ENCODE measurements around the gene SDC4. TPM values are rescaled to one million over a fixed set of nuclear protein-coding genes. Genes with fewer than 3 reads are reported as not detected.
A peak's percentile ranks its signal among the peaks of the same experiment; 100 is the strongest.

The SDC4 gene
- total and polyA plus RNA-seq, 2 experiments from 2014 or later = 28.5 to 39.9 TPM

GRCh38 chr20:45363611-45364492 is 15.6 kb upstream of the SDC4 start:
- Histone ChIP-seq H3K4me3 (peak overlapping the region; percentile 72), H2AFZ (0 out of 2 replicates have a peak overlapping the region, but pooled peaks have one; percentile 61), H4K20me1 (replicated peaks; ENCODE audit: insufficient read depth) (0 out of 2 replicates have a peak, but pooled peaks cover 9% of the 10 kb centered on the region), H3K9me2 (ENCODE audit: insufficient read depth) (no peaks in the 10 kb centered on the region), H3K36me3 (ENCODE audit: insufficient read depth) (no peaks in the 10 kb centered on the region), H3K4me2 (peak overlapping the region; percentile 73), H3K27ac (ENCODE audit: low read depth) (no peak overlapping the region), H3K27me3 (ENCODE audit: insufficient read depth) (no peaks in the 10 kb centered on the region), H3K79me2 (replicated peaks; ENCODE audit: insufficient read depth) (peaks cover 14% of the 10 kb centered on the region), H3K4me1 (ENCODE audit: insufficient read depth) (peaks cover 11% of the 10 kb centered on the region), H3F3A (replicated peaks; ENCODE audit: low read depth) (no peaks in the 10 kb centered on the region)
- Mint-ChIP-seq H3K27me3 (ENCODE audit: insufficient read depth, low read depth, poor library complexity) (peaks cover 7% of the 10 kb centered on the region), H3K36me3 (ENCODE audit: low read depth) (peaks cover 15% of the 10 kb centered on the region; the same call in 2 of the 3 replicates), H3K27ac (peak overlapping the region; percentile 98), H3K4me3 (peak overlapping the region; percentile 99), H3K9me3 (no peaks in the 10 kb centered on the region), H3K4me1 (peaks cover 18% of the 10 kb centered on the region)
- no peak for TF ChIP-seq ZNF114 (CRISPR knock-in tag; IDR thresholded peaks at IDR 0.05)
- no peak for TF ChIP-seq CTCF (conservative IDR thresholded peaks at IDR 0.05; ENCODE audit: low read depth in 2 of 2)
- TF ChIP-seq EZH2 (IDR thresholded peaks at IDR 0.05; ENCODE audit: low read depth, unreplicated experiment) = no peak
- TF ChIP-seq EZH2phosphoT487 (IDR thresholded peaks at IDR 0.05; ENCODE audit: unreplicated experiment) = no peak
- no peak for TF ChIP-seq STAT1 (IDR thresholded peaks at IDR 0.05; ENCODE audit: unreplicated experiment)
- no peak for DNase-seq (ENCODE audit: low spot score)
- no peak; the same call in 1 of the 3 replicates for ATAC-seq

- H3K4me3 Mint-ChIP-seq = peak within 1 kb of the TSS; percentile 99
- H3K4me2 ChIP-seq = peak within 1 kb of the TSS; percentile 73
- H3K27me3 Mint-ChIP-seq (ENCODE audit: insufficient read depth, low read depth, poor library complexity) = peaks cover 7% of the 10 kb centered on the region
- peaks cover 26% of the 10 kb centered on the region for H3K4me1 Mint-ChIP-seq
- no peak within 1 kb of the TSS for H3K27ac ChIP-seq (ENCODE audit: low read depth)
- H3F3A ChIP-seq (replicated peaks; ENCODE audit: low read depth) = no peaks in the 10 kb centered on the region
- DNase-seq (ENCODE audit: low spot score) (peak; percentile 98), ATAC-seq (peak; percentile 91)
- H3K79me2 ChIP-seq (replicated peaks; ENCODE audit: insufficient read depth) = peaks cover 14% of the 10 kb centered on the region
- 0 out of 2 replicates have a peak, but pooled peaks cover 9% of the 10 kb centered on the region for H4K20me1 ChIP-seq (replicated peaks; ENCODE audit: insufficient read depth)
- H3K9me2 ChIP-seq (ENCODE audit: insufficient read depth) = no peaks in the 10 kb centered on the region
- H2AFZ ChIP-seq = peak within 1 kb of the TSS; percentile 90; the same call in 1 of the 2 replicates
- H3K36me3 ChIP-seq (ENCODE audit: insufficient read depth) = no peaks in the 10 kb centered on the region
- peaks cover 11% of the 10 kb centered on the region; the same call in 2 of the 3 replicates for H3K36me3 Mint-ChIP-seq (ENCODE audit: low read depth)
- H3K27me3 ChIP-seq (ENCODE audit: insufficient read depth) = no peaks in the 10 kb centered on the region
- H3K9me3 Mint-ChIP-seq = no peaks in the 10 kb centered on the region
- H3K4me3 ChIP-seq = peak within 1 kb of the TSS; percentile 72
- peak within 1 kb of the TSS; percentile 98 for H3K27ac Mint-ChIP-seq
- peaks cover 15% of the 10 kb centered on the region for H3K4me1 ChIP-seq (ENCODE audit: insufficient read depth)
- TF ChIP-seq POLR2AphosphoS5 (IDR thresholded peaks at IDR 0.05; ENCODE audit: low read depth) = peak; percentile 70
- TF ChIP-seq ZNF462 (CRISPR knock-in tag; IDR thresholded peaks at IDR 0.05) = no peak
- TF ChIP-seq CREB1 (CRISPR knock-in tag; IDR thresholded peaks at IDR 0.05; ENCODE audit: low read depth) = peak; percentile 31; the same call in 1 of the 2 replicates
These were observed 14.8 kb upstream of the SDC4 start, which contains the start of gene SYS1 for GRCh38 chr20:45362804-45363610. TSS of gene SYS1 (plus strand) at chr20:45363156. CDS start at chr20:45363532, 376 bp downstream.
